SK-N-SH treated with all-trans-retinoic acid at 6 μM for 48 hours (cell line): ENCODE results near the gene COX7A2.

Experiments used
- ARNTL ChIP-seq: fragments of 450-650 bp; formaldehyde crosslinking; IDR thresholded peaks from 2 replicates; pipeline ENCODE4 v1.5.0; 2020; ENCODE audit warnings: low read depth, mild to moderate bottlenecking, moderate library complexity, borderline replicate concordance
- CREB5 ChIP-seq: fragments of 250-450 bp; sonication (Bioruptor Pico); IDR thresholded peaks from 2 replicates; pipeline ENCODE4 v1.5.1; 2020; ENCODE audit warnings: low read depth, mild to moderate bottlenecking, moderate library complexity
- ISL1 ChIP-seq: fragments of 250-450 bp; sonication (Bioruptor Pico); IDR thresholded peaks from 2 replicates; pipeline ENCODE4 v2.1.2; 2022; ENCODE audit warnings: mild to moderate bottlenecking, moderate library complexity
- OSR1 ChIP-seq: fragments of 250-450 bp; sonication (Bioruptor Pico); IDR thresholded peaks from 2 replicates; pipeline ENCODE4 v1.8.0; 2022; ENCODE audit warnings: moderate library complexity, mild to moderate bottlenecking, inconsistent platforms
- TCF4 ChIP-seq: fragments of 250-450 bp; sonication (Bioruptor Pico); IDR thresholded peaks from 2 replicates; pipeline ENCODE4 v1.8.0; 2021; ENCODE audit warnings: mild to moderate bottlenecking, moderate library complexity, borderline replicate concordance
- TOX ChIP-seq: fragments of 250-450 bp; sonication (Bioruptor Pico); IDR thresholded peaks from 2 replicates; pipeline ENCODE4 v1.8.0; 2021; ENCODE audit warnings: mild to moderate bottlenecking, moderate library complexity, borderline replicate concordance
- TSHZ2 ChIP-seq: fragments of 250-450 bp; sonication (Bioruptor Pico); IDR thresholded peaks from 2 replicates; pipeline ENCODE4 v1.5.0; 2020; ENCODE audit warnings: mild to moderate bottlenecking, moderate library complexity
- ZNF70 ChIP-seq: fragments of 450-650 bp; formaldehyde crosslinking; IDR thresholded peaks from 2 replicates; pipeline ENCODE4 v1.5.0; 2020; ENCODE audit warnings: mild to moderate bottlenecking, moderate library complexity
- ZNF8 ChIP-seq: fragments of 450-650 bp; formaldehyde crosslinking; IDR thresholded peaks from 2 replicates; pipeline ENCODE4 v1.5.0; 2020; ENCODE audit warnings: mild to moderate bottlenecking, moderate library complexity

GRCh38 chr6:75220357-75220756 is 23.2 kb downstream of the COX7A2 start:
- TF ChIP-seq TOX (CRISPR knock-in tag) (no peak), TSHZ2 (CRISPR knock-in tag) (no peak), CREB5 (CRISPR knock-in tag) (no peak), OSR1 (CRISPR knock-in tag) (no peak), ZNF70 (no peak), ISL1 (CRISPR knock-in tag) (no peak), TCF4 (CRISPR knock-in tag) (no peak), ARNTL (CRISPR knock-in tag) (no peak), ZNF8 (CRISPR knock-in tag) (no peak)
